ENCODE results near the gene BRAT1. TPM values are rescaled to one million over a fixed set of nuclear protein-coding genes. Genes with fewer than 3 reads are reported as not detected.

BRAT1 gene
- total RNA-seq, 2 experiments from 2014 or later: 44.7 to 52.0 TPM

- Histone ChIP-seq H3K9me2 (ENCODE audit: insufficient read depth, low read length) (no peaks in the 10 kb centered on the region), H3K79me2 (ENCODE audit: insufficient read depth, low read depth, low read length) (peaks cover 5% of the 10 kb centered on the region; the same call in 1 of the 2 replicates), H2AFZ (ENCODE audit: low read length) (no peak overlapping the region), H3K4me3 (ENCODE audit: low read depth, low read length, poor library complexity, severe bottlenecking) (no peak overlapping the region), H3K27ac (ENCODE audit: low read depth, low read length, poor library complexity, severe bottlenecking) (no peak overlapping the region), H3K9me3 (ENCODE audit: low read length) (no peaks in the 10 kb centered on the region), H3K4me2 (ENCODE audit: low read length) (no peak overlapping the region), H3K36me3 (ENCODE audit: insufficient read depth, low read length) (peaks cover 78% of the 10 kb centered on the region), H3K4me1 (ENCODE audit: insufficient read depth, low read length, poor library complexity, severe bottlenecking) (peaks cover 4% of the 10 kb centered on the region), H4K20me1 (ENCODE audit: insufficient read depth, low read length) (no peaks in the 10 kb centered on the region)
- intact Hi-C loops (cut with micrococcal nuclease; ENCODE audit: unreplicated experiment): no loop called here
- TF ChIP-seq EZH2phosphoT487 (IDR thresholded peaks at IDR 0.05; ENCODE audit: borderline replicate concordance, low read depth, low read length) (no peak), CTCF (conservative IDR thresholded peaks at IDR 0.05; ENCODE audit: low read length) (no peak)
- ChIA-PET POLR2A (no interaction called here), CTCF (ENCODE audit: unreplicated experiment) (no interaction called here)
- BruUV-seq (replicated peaks): no TSS peak
- no peak for DNase-seq (ENCODE audit: low spot score)
Measured at GRCh38 chr7:2546776-2547586, 8.3 kb downstream of the BRAT1 start.

GRCh38 chr7:2545746-2546425, 9.4 kb downstream of the BRAT1 start:
- ChIA-PET POLR2A (no interaction called here), CTCF (ENCODE audit: unreplicated experiment) (no interaction called here)
- BruUV-seq (replicated peaks): no TSS peak
- H3K9me2 ChIP-seq (ENCODE audit: insufficient read depth, low read length): no peaks in the 10 kb centered on the region
- peaks cover 79% of the 10 kb centered on the region for H3K36me3 ChIP-seq (ENCODE audit: insufficient read depth, low read length)
- no peak for DNase-seq (ENCODE audit: low spot score)
- no peak overlapping the region for H3K4me2 ChIP-seq (ENCODE audit: low read length)
- no peaks in the 10 kb centered on the region for H3K9me3 ChIP-seq (ENCODE audit: low read length)
- no peak overlapping the region for H2AFZ ChIP-seq (ENCODE audit: low read length)
- H3K79me2 ChIP-seq (ENCODE audit: insufficient read depth, low read depth, low read length): no peaks in the 10 kb centered on the region
- no peaks in the 10 kb centered on the region for H4K20me1 ChIP-seq (ENCODE audit: insufficient read depth, low read length)
- intact Hi-C loops (cut with micrococcal nuclease; ENCODE audit: unreplicated experiment): no loop called here
- no peak for TF ChIP-seq CTCF (conservative IDR thresholded peaks at IDR 0.05; ENCODE audit: low read length)
- TF ChIP-seq EZH2phosphoT487 (IDR thresholded peaks at IDR 0.05; ENCODE audit: borderline replicate concordance, low read depth, low read length): no peak
- H3K4me3 ChIP-seq (ENCODE audit: low read depth, low read length, poor library complexity, severe bottlenecking): no peak overlapping the region
- H3K27ac ChIP-seq (ENCODE audit: low read depth, low read length, poor library complexity, severe bottlenecking): no peak overlapping the region
- H3K4me1 ChIP-seq (ENCODE audit: insufficient read depth, low read length, poor library complexity, severe bottlenecking): no peaks in the 10 kb centered on the region
